SK-N-SH treated with all-trans-retinoic acid at 6 μM for 48 hours (cell line): ENCODE results near the gene AFAP1.

Source experiments
- ATAC-seq: fragments of 200-7000 bp; cut with Tn5 transposase; 3 replicates; pipeline ENCODE4 v1.9.1; 2020; ENCODE audit warnings: mild to moderate bottlenecking, moderate library complexity
- ARNTL ChIP-seq: fragments of 450-650 bp; formaldehyde crosslinking; IDR thresholded peaks from 2 replicates; pipeline ENCODE4 v1.5.0; 2020; ENCODE audit warnings: low read depth, mild to moderate bottlenecking, moderate library complexity, borderline replicate concordance
- BACH2 ChIP-seq: fragments of 250-450 bp; sonication (Bioruptor Pico); IDR thresholded peaks from 2 replicates; pipeline ENCODE4 v1.9.0; 2021; ENCODE audit warnings: mild to moderate bottlenecking, borderline replicate concordance
- CSDC2 ChIP-seq: fragments of 250-450 bp; sonication (Bioruptor Pico); IDR thresholded peaks from 2 replicates; pipeline ENCODE4 v1.5.0; 2020; ENCODE audit warnings: mild to moderate bottlenecking, moderate library complexity
- ESRRG ChIP-seq: fragments of 250-450 bp; sonication (Bioruptor Pico); IDR thresholded peaks from 2 replicates; pipeline ENCODE4 v1.6.1; 2021; ENCODE audit warnings: mild to moderate bottlenecking
- ISL1 ChIP-seq: fragments of 250-450 bp; sonication (Bioruptor Pico); IDR thresholded peaks from 2 replicates; pipeline ENCODE4 v2.1.2; 2022; ENCODE audit warnings: mild to moderate bottlenecking, moderate library complexity
- OSR1 ChIP-seq: fragments of 250-450 bp; sonication (Bioruptor Pico); IDR thresholded peaks from 2 replicates; pipeline ENCODE4 v1.8.0; 2022; ENCODE audit warnings: moderate library complexity, mild to moderate bottlenecking, inconsistent platforms
- TOX ChIP-seq: fragments of 250-450 bp; sonication (Bioruptor Pico); IDR thresholded peaks from 2 replicates; pipeline ENCODE4 v1.8.0; 2021; ENCODE audit warnings: mild to moderate bottlenecking, moderate library complexity, borderline replicate concordance
- ZC3H10 ChIP-seq: fragments of 250-450 bp; sonication (Bioruptor Pico); IDR thresholded peaks from 2 replicates; pipeline ENCODE4 v1.5.1; 2021; ENCODE audit warnings: mild to moderate bottlenecking, moderate library complexity
- ZFP3 ChIP-seq: fragments of 250-450 bp; sonication (Bioruptor Pico); IDR thresholded peaks from 2 replicates; pipeline ENCODE4 v1.5.0; 2020; ENCODE audit warnings: mild to moderate bottlenecking, moderate library complexity
- ZFP30 ChIP-seq: fragments of 450-650 bp; formaldehyde crosslinking; IDR thresholded peaks from 2 replicates; pipeline ENCODE4 v1.5.0; 2022; ENCODE audit warnings: mild to moderate bottlenecking, moderate library complexity
- ZNF565 ChIP-seq: fragments of 450-650 bp; formaldehyde crosslinking; conservative IDR thresholded peaks from 2 replicates; pipeline ENCODE4 v1.5.0; 2020; ENCODE audit warnings: low read depth, mild to moderate bottlenecking, moderate library complexity
- ZNF70 ChIP-seq: fragments of 450-650 bp; formaldehyde crosslinking; IDR thresholded peaks from 2 replicates; pipeline ENCODE4 v1.5.0; 2020; ENCODE audit warnings: mild to moderate bottlenecking, moderate library complexity
- ZNF8 ChIP-seq: fragments of 450-650 bp; formaldehyde crosslinking; IDR thresholded peaks from 2 replicates; pipeline ENCODE4 v1.5.0; 2020; ENCODE audit warnings: mild to moderate bottlenecking, moderate library complexity
- TF ChIP-seq, protein P1 (sequence below): fragments of 250-450 bp; sonication (Bioruptor Pico); IDR thresholded peaks from 2 replicates; pipeline ENCODE4 v1.5.1; 2021; ENCODE audit warnings: mild to moderate bottlenecking, moderate library complexity
- TF ChIP-seq, protein P2 (sequence below): fragments of 250-450 bp; sonication (Bioruptor Pico); IDR thresholded peaks from 2 replicates; pipeline ENCODE4 v1.8.0; 2020; ENCODE audit warnings: mild to moderate bottlenecking, moderate library complexity, borderline replicate concordance
- TF ChIP-seq, protein P3 (sequence below): fragments of 250-450 bp; sonication (Bioruptor Pico); IDR thresholded peaks from 2 replicates; pipeline ENCODE4 v1.5.1; 2020; ENCODE audit warnings: low read depth, mild to moderate bottlenecking, moderate library complexity
- TF ChIP-seq, protein P4 (sequence below): fragments of 250-450 bp; sonication (Bioruptor Pico); IDR thresholded peaks from 2 replicates; pipeline ENCODE4 v1.8.0; 2021; ENCODE audit warnings: low read depth, mild to moderate bottlenecking, moderate library complexity, borderline replicate concordance
- TF ChIP-seq, protein P5 (sequence below): fragments of 250-450 bp; sonication (Bioruptor Pico); IDR thresholded peaks from 2 replicates; pipeline ENCODE4 v1.5.0; 2020; ENCODE audit warnings: mild to moderate bottlenecking, moderate library complexity

Gene AFAP1

DNA sequence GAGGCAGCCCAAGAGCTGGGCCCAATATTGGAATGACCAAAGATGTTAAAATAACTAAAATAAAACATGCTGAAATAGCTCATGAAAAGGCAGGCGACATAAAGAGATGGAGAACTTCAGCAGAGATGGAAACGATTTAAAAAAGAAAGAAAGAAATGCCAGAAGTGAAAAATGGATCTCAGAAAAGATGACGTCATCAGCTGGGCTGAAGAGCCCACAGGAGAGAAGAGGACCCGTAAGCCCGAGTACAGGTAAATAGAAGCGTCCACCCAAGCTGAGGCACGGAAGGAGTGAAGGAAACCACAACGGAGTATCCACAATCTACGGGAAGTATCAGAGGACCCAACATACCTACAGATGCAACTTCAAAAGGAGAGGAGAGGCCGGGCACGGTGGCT, 112.8 kb downstream of the AFAP1 start (continued):
- TF ChIP-seq, protein P1, sequence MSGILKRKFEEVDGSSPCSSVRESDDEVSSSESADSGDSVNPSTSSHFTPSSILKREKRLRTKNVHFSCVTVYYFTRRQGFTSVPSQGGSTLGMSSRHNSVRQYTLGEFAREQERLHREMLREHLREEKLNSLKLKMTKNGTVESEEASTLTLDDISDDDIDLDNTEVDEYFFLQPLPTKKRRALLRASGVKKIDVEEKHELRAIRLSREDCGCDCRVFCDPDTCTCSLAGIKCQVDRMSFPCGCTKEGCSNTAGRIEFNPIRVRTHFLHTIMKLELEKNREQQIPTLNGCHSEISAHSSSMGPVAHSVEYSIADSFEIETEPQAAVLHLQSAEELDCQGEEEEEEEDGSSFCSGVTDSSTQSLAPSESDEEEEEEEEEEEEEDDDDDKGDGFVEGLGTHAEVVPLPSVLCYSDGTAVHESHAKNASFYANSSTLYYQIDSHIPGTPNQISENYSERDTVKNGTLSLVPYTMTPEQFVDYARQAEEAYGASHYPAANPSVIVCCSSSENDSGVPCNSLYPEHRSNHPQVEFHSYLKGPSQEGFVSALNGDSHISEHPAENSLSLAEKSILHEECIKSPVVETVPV: no peak
- TF ChIP-seq, protein P2, sequence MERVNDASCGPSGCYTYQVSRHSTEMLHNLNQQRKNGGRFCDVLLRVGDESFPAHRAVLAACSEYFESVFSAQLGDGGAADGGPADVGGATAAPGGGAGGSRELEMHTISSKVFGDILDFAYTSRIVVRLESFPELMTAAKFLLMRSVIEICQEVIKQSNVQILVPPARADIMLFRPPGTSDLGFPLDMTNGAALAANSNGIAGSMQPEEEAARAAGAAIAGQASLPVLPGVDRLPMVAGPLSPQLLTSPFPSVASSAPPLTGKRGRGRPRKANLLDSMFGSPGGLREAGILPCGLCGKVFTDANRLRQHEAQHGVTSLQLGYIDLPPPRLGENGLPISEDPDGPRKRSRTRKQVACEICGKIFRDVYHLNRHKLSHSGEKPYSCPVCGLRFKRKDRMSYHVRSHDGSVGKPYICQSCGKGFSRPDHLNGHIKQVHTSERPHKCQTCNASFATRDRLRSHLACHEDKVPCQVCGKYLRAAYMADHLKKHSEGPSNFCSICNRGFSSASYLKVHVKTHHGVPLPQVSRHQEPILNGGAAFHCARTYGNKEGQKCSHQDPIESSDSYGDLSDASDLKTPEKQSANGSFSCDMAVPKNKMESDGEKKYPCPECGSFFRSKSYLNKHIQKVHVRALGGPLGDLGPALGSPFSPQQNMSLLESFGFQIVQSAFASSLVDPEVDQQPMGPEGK (CRISPR knock-in tag): no peak
- TF ChIP-seq, protein P3, sequence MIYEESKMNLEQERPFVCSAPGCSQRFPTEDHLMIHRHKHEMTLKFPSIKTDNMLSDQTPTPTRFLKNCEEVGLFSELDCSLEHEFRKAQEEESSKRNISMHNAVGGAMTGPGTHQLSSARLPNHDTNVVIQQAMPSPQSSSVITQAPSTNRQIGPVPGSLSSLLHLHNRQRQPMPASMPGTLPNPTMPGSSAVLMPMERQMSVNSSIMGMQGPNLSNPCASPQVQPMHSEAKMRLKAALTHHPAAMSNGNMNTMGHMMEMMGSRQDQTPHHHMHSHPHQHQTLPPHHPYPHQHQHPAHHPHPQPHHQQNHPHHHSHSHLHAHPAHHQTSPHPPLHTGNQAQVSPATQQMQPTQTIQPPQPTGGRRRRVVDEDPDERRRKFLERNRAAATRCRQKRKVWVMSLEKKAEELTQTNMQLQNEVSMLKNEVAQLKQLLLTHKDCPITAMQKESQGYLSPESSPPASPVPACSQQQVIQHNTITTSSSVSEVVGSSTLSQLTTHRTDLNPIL (CRISPR knock-in tag): no peak
- TF ChIP-seq ISL1 (CRISPR knock-in tag): no peak

DNA sequence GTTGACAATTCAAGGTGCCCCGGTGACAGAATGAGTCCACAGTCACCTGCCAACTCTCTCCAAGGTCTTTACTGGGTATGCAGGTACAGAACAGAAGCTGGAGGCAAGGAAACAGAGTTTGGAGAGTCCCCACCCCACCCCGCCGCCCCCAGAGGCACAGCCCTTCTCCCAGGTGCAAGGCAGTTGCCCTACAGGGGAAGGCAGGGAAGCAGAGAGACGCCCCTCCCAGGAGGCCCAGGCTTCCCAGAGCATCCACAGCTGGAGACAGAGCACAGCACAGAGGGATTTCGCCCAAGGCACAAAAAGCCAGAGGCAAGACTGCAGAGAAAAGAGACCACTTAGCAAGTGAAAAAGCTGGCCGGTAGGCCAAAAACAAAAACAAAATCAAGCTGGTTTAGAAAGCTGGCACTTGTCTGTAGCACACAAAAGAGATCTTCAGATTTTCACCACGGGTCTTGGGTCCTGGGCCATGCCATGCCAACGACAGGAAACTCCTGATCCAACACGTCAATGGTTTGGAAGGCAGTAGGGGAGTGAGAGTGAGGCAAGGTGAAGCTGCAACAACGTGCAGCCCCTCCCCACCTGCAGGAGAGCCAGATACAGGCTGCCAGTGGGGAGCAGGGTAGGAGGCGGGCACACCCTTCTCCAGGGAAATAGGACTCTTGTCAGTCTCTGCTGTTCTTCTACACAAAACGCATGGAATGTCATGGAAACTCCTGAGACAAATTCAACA, 113.3 kb downstream of the AFAP1 start:
- ATAC-seq: no peak
- TF ChIP-seq CSDC2 (CRISPR knock-in tag) (no peak), TOX (CRISPR knock-in tag) (no peak), ZFP30 (CRISPR knock-in tag) (no peak), ZNF565 (CRISPR knock-in tag) (no peak), ARNTL (CRISPR knock-in tag) (no peak), OSR1 (CRISPR knock-in tag) (no peak), ESRRG (CRISPR knock-in tag) (no peak), ZFP3 (CRISPR knock-in tag) (no peak), BACH2 (CRISPR knock-in tag) (no peak), ZC3H10 (CRISPR knock-in tag) (no peak), ZNF70 (CRISPR knock-in tag) (no peak), ZNF8 (CRISPR knock-in tag) (no peak)
- TF ChIP-seq, protein P3 (CRISPR knock-in tag): no peak
- TF ChIP-seq, protein P4, sequence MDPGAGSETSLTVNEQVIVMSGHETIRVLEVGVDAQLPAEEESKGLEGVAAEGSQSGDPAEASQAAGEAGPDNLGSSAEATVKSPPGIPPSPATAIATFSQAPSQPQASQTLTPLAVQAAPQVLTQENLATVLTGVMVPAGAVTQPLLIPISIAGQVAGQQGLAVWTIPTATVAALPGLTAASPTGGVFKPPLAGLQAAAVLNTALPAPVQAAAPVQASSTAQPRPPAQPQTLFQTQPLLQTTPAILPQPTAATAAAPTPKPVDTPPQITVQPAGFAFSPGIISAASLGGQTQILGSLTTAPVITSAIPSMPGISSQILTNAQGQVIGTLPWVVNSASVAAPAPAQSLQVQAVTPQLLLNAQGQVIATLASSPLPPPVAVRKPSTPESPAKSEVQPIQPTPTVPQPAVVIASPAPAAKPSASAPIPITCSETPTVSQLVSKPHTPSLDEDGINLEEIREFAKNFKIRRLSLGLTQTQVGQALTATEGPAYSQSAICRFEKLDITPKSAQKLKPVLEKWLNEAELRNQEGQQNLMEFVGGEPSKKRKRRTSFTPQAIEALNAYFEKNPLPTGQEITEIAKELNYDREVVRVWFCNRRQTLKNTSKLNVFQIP: no peak
- TF ChIP-seq, protein P5, sequence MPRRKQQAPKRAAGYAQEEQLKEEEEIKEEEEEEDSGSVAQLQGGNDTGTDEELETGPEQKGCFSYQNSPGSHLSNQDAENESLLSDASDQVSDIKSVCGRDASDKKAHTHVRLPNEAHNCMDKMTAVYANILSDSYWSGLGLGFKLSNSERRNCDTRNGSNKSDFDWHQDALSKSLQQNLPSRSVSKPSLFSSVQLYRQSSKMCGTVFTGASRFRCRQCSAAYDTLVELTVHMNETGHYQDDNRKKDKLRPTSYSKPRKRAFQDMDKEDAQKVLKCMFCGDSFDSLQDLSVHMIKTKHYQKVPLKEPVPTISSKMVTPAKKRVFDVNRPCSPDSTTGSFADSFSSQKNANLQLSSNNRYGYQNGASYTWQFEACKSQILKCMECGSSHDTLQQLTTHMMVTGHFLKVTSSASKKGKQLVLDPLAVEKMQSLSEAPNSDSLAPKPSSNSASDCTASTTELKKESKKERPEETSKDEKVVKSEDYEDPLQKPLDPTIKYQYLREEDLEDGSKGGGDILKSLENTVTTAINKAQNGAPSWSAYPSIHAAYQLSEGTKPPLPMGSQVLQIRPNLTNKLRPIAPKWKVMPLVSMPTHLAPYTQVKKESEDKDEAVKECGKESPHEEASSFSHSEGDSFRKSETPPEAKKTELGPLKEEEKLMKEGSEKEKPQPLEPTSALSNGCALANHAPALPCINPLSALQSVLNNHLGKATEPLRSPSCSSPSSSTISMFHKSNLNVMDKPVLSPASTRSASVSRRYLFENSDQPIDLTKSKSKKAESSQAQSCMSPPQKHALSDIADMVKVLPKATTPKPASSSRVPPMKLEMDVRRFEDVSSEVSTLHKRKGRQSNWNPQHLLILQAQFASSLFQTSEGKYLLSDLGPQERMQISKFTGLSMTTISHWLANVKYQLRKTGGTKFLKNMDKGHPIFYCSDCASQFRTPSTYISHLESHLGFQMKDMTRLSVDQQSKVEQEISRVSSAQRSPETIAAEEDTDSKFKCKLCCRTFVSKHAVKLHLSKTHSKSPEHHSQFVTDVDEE: no peak
- TF ChIP-seq, protein P1: no peak
- TF ChIP-seq, protein P2 (CRISPR knock-in tag): no peak
- TF ChIP-seq, all 23 proteins: peak for 0
